ENCODE measurements around the gene SYNPR.

DNA sequence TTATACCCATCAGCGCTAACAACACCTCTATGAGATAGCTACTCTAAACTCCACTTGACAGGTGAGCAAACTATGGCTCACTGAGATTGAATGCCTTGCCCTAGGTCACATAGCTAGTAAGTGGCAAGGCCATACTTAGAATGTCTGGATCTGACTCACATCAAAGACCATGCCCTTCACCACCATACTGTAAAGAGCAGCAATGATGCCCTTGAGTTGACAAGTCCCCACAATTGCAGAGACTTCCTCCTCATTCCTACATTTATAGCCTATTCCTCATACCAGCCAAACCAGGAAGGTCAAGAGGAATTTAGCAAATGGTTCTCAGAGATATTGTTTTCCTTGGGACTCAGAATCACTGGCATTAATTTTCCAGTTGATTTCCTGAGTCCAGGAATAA is 216.5 kb downstream of the SYNPR start:
- TF ChIP-seq POLR2A (IDR thresholded peaks at IDR 0.05) (no peak), CTCF (IDR thresholded peaks at IDR 0.05) (no peak)
